Breast epithelium (tissue), 3 donors: Measurements from ENCODE around the gene IFNA14.

Source experiments
- CTCF ChIP-seq, 3 donors: fragments of 450-650 bp; IDR thresholded peaks; one replicate each; pipeline ENCODE4 v1.5.1; 2016 to 2017; ENCODE audit warnings: antibody characterized with exemption in 3 of 3, mild to moderate bottlenecking in 3 of 3, moderate library complexity in 3 of 3
- POLR2AphosphoS5 ChIP-seq, 3 donors: sonication (generic); formaldehyde crosslinking; IDR thresholded peaks; one replicate each; pipeline ENCODE4 v1.6.1; 2017; ENCODE audit warnings: antibody characterized with exemption in 3 of 3

GRCh38 chr9:21267485-21268346, 27.9 kb upstream of the IFNA14 start:
- TF ChIP-seq CTCF (IDR thresholded peaks at IDR 0.05): no peak
- TF ChIP-seq POLR2AphosphoS5 (IDR thresholded peaks at IDR 0.05): no peak
